ENCODE results near the gene LUZP2.

DNA sequence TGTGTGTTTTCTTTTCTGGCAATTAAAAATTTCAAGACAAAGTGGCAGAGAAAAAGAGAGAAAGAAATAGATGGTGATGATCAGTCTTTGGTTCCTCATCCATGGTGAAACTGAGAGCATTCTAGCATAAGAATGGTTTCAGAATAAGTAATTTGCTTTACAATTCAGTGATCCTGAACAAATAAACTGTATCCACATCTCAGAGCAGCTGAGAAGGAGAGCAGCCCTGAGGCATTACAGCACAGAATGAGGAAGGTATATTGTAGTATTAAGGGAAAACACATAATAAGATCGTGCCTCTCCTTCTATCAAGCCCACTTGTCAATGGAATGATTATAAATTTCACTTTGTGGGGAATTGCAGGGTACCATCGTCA, 17.4 kb downstream of the LUZP2 start:
- TF ChIP-seq POLR2A (IDR thresholded peaks at IDR 0.05; ENCODE audit: low read depth, low read length) (no peak), POLR2AphosphoS5 (IDR thresholded peaks at IDR 0.05; ENCODE audit: low read depth, low read length) (no peak)
